GM19372 (cell line): ENCODE results near the gene ZNF23.

Source experiments
- ATAC-seq: cut with Tn5 transposase; IDR thresholded peaks from one replicate; pipeline ENCODE4 v1.9.1; 2021; ENCODE audit warnings: mild to moderate bottlenecking, low read depth, moderate library complexity; ENCODE audit not compliant: unreplicated experiment

Gene ZNF23

GRCh38 chr16:71402007-71402406 is 60.0 kb downstream of the ZNF23 start:
- no peak for ATAC-seq

- ATAC-seq = no peak
Observed at GRCh38 chr16:71399801-71400563, 62.1 kb downstream of the ZNF23 start.
